Activated T-helper 1 cell treated with anti-CD3 and anti-CD28 coated beads, Interleukin-12 subunit alpha, Interleukin-12 subunit beta, Interleukin-2, Interleukin-4 antibody, amounts not matched to agents 30 ng/mL and 10 ng/mL and 1 ng/mL, durations not matched to agents 14 hours and 24 hours and 36 hours (primary cell): ENCODE data around the gene IL19. TPM values are rescaled to one million over a fixed set of nuclear protein-coding genes. Genes with fewer than 3 reads are reported as not detected.
A peak's percentile ranks its signal among the peaks of the same experiment; 100 is the strongest.

Experiments
- DNase-seq: peaks from one replicate; pipeline ENCODE4 v3.0.0; 2021; ENCODE audit warnings: low spot score
- H3K27ac Mint-ChIP-seq: one replicate; pipeline ENCODE4 v1.8.0; 2021; ENCODE audit warnings: mild to moderate bottlenecking, mixed read lengths
- H3K27me3 Mint-ChIP-seq: one replicate; pipeline ENCODE4 v1.8.0; 2022; ENCODE audit warnings: mild to moderate bottlenecking, moderate library complexity, mixed read lengths; ENCODE audit not compliant: insufficient read depth
- H3K36me3 Mint-ChIP-seq: one replicate; pipeline ENCODE4 v1.8.0; 2021; ENCODE audit warnings: low read depth, mixed read lengths
- H3K4me1 Mint-ChIP-seq: one replicate; pipeline ENCODE4 v1.8.0; 2021; ENCODE audit warnings: low read depth, mixed read lengths
- H3K4me3 Mint-ChIP-seq: one replicate; pipeline ENCODE4 v1.8.0; 2021; ENCODE audit warnings: mild to moderate bottlenecking, moderate library complexity, mixed read lengths
- H3K9me3 Mint-ChIP-seq: one replicate; pipeline ENCODE4 v1.8.0; 2021; ENCODE audit warnings: mixed read lengths
- intact Hi-C: fragments of 100-400 bp; cut with micrococcal nuclease; formaldehyde crosslinking; loops from one replicate; pipeline ENCODE4 v1.15.1; 2024
- total RNA-seq: library from RNA; stranded (reverse); gene quantifications from 2 replicates; pipeline ENCODE4 v1.2.3, GENCODE V29; 2022

IL19 gene
- total RNA-seq, 1 donor from 2014 or later: not detected

DNA sequence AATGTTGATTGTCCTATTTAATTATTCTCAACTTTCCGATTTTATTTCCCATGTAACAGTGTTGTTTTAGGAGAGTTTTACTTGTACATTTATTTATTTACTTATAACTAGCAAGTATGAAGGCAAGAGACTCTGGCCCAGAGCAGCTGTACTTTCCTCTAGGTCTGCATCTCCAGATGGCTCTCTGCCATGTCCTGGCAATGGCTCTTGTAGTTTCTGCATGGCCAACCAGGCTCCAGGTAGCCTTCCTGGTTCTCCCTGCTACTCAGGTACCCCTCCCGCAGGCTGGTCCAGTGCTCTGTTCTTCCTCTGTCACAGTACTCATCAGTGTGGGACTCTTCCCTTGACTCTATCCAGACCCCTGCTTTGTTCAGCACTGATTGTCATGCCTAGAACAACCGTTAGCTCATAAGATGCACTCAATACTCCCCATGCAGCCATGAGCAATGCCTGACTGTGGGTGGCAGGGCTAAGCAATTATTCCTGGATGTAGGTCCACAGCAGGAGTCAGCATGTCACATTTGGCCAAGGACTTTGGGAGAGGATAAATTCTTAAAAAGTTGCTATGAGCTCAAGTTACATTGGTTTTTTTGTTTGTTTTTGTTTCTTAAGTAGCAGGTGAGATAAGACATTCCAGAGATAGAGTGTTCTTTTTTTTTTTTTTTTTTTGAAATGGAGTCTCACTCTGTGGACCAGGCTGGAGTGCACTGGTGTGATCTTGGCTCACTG, 84.0 kb downstream of the IL19 start:
- no peak for DNase-seq
- Mint-ChIP-seq H3K4me1 (peaks cover 14% of the 10 kb centered on the region), H3K4me3 (no peak overlapping the region), H3K27ac (no peak overlapping the region), H3K9me3 (peaks cover 15% of the 10 kb centered on the region), H3K36me3 (no peaks in the 10 kb centered on the region), H3K27me3 (peaks cover 40% of the 10 kb centered on the region)
- intact Hi-C loops: no loop called here

DNA sequence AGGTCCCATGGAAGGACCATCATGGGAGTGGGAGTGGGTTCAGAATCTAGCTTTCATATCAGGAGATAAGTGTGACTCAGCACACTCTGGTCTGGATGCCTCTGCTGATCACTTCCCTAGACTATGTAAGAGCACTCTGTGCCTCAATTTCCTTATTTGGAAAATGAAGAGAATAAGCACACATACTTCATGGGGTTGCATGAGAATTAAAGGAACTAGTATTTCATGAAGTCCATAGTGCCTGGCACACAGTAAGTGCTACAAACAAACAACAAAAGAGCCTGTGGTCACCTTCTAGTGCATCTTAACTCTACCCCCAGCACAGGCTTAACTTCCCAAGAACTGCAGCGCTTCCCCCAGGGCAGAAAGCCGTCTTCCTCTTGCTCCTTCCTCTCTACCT, 85.3 kb downstream of the IL19 start:
- no peak overlapping the region for H3K27ac Mint-ChIP-seq
- no peak overlapping the region for H3K4me3 Mint-ChIP-seq
- peaks cover 14% of the 10 kb centered on the region for H3K4me1 Mint-ChIP-seq
- peaks cover 15% of the 10 kb centered on the region for H3K9me3 Mint-ChIP-seq
- peaks cover 30% of the 10 kb centered on the region for H3K27me3 Mint-ChIP-seq
- intact Hi-C loops: no loop called here
- DNase-seq: no peak
- H3K36me3 Mint-ChIP-seq: peaks cover 4% of the 10 kb centered on the region

DNA sequence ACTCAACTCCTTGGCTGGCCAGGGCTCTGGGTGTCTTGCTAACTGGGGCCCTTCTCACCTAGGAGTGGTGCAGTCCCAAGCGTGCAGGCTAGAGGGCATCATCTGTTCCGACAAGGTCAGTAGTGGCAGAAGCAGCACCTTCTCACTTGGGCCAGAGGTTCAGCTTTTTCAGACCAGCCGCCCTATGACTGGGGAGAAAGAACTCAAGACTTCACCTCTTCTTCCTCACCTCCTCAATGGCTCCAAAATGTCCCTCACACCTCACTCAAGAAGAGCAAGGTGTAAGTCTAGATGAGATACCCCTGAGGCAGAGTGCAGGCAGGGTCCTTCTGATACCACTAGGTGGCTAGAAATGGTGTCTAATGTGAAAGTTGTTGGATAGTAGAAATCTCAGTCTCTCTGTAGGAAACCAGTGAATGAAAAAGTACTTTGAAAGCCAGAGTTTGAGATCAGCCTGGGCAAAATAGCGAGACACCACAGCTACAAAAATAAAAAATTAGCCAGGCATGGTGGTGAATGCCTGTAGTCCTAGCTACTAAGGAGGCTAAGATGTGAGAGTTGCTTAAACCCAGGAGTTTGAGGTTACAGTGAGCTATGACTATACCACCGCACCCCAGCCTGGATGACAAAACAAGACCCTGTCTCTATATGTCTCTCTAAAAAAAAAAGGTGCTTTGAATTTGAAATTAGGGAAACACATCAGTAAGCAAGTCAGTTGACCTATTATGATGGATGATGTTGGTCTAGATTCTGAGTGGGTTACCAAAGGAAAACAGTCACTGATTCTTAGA, 86.3 kb downstream of the IL19 start:
- Mint-ChIP-seq H3K9me3 (peaks cover 11% of the 10 kb centered on the region), H3K4me1 (peaks cover 14% of the 10 kb centered on the region), H3K27me3 (peaks cover 28% of the 10 kb centered on the region), H3K36me3 (peaks cover 5% of the 10 kb centered on the region), H3K27ac (no peak overlapping the region), H3K4me3 (no peak overlapping the region)
- no peak for DNase-seq
- intact Hi-C loops: no loop called here

DNA sequence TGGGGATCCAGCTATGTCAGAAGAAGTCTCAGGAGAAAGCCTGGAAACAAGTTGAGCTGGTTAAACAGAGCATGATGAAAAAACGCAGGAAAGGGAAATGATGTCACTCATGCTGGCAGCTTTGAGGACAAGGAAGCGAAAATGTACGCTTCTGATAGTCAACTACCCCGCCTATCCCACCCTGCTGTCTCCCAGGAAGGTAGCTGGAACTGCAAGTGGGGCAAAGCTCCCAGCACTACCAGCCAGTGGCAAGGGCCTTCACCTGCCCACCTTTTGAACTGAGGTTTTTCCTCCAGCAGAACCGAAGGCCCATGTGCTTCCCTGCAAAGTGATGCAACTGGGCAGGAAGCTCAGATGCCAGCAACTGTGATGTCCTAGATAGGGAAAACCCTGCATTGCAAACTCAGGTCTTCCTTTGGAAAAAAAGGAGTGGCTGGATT, 88.5 kb downstream of the IL19 start:
- H3K4me3 Mint-ChIP-seq: no peak overlapping the region
- no peaks in the 10 kb centered on the region for H3K9me3 Mint-ChIP-seq
- intact Hi-C loops: no loop called here
- peaks cover 31% of the 10 kb centered on the region for H3K27me3 Mint-ChIP-seq
- peaks cover 5% of the 10 kb centered on the region for H3K36me3 Mint-ChIP-seq
- no peak overlapping the region for H3K27ac Mint-ChIP-seq
- peaks cover 14% of the 10 kb centered on the region for H3K4me1 Mint-ChIP-seq
- no peak for DNase-seq

DNA sequence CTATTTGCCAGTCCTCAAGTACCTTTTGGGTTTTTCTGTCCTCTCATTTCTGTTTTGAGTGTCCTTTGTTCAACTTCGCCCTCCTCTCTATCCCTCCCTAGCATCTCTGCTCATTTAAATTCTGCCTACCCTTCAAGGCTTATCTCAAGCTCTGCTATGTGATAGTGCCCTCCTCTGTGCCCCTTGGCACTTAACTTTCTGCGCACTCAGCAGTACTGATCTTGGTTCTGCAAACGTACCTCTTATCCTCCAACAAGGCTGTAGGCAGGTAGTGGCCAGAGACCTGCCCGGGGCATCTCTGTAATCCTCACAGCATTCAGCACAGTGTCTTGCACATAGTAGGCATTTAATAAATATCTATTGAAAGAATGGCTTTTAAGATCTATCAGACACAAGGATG, 89.6 kb downstream of the IL19 start:
- Mint-ChIP-seq H3K36me3 (peaks cover 5% of the 10 kb centered on the region), H3K4me3 (no peak overlapping the region), H3K27ac (no peak overlapping the region), H3K4me1 (peaks cover 19% of the 10 kb centered on the region), H3K9me3 (no peaks in the 10 kb centered on the region), H3K27me3 (peaks cover 28% of the 10 kb centered on the region)
- intact Hi-C loops: no loop called here
- no peak for DNase-seq

DNA sequence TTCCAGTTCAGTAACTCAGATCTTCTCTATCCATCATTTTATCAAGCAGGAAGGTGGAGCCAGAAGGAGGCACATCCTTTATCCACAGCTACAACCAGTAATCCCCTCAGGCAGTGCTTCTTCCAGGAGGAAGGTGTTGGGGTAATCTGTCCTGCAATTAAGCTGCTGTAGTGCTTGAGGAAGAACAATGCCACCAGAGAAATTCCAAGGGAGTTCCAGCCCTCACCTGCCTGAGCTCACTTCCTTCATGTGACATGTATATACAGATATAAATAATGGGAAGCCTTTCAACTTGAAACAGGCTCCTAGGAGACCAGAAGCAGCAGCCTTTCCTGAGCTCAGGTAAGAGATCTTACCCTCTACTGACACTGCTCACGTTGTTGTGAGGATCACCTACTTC, 92.7 kb downstream of the IL19 start:
- DNase-seq: no peak
- Mint-ChIP-seq H3K36me3 (peaks cover 5% of the 10 kb centered on the region), H3K9me3 (no peaks in the 10 kb centered on the region), H3K4me3 (no peak overlapping the region), H3K27me3 (peaks cover 35% of the 10 kb centered on the region), H3K4me1 (peaks cover 12% of the 10 kb centered on the region), H3K27ac (no peak overlapping the region)
- intact Hi-C loops: no loop called here

DNA sequence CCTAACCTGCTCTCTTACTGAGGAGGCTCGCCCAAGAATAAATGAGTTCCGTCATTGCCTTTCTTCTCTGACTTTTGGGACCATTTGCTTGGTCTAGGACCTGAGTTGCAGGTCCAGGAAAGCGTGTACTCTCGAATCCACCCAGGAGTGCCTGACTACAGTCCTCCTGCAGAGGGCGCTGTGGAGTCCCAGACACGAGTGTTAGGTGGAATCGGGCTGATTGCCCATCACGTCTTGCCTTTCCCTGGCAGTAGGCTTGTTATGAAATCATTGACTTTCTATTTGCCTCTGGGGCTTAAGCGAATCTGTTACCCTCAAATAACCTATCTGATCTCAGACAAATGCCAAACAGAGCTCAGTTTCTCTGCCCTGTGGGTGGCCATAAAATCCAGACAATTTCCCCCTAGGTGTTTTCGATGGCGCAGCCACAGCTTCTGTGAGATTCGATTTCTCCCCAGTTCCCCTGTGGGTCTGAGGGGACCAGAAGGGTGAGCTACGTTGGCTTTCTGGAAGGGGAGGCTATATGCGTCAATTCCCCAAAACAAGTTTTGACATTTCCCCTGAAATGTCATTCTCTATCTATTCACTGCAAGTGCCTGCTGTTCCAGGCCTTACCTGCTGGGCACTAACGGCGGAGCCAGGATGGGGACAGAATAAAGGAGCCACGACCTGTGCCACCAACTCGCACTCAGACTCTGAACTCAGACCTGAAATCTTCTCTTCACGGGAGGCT, 94.5 kb downstream of the IL19 start, which contains the start of gene IL20:
IL20 (plus strand) TSS at position 685 of the 733 bp plus-strand sequence. CDS start 230 bp downstream, outside the sequence.
- Mint-ChIP-seq H3K27ac (no peak within 1 kb of the TSS), H3K4me1 (peaks cover 7% of the 10 kb centered on the region), H3K27me3 (peaks cover 39% of the 10 kb centered on the region), H3K4me3 (no peak within 1 kb of the TSS), H3K9me3 (no peaks in the 10 kb centered on the region), H3K36me3 (peaks cover 4% of the 10 kb centered on the region)
- DNase-seq: peak; percentile 68
- intact Hi-C loops: loop anchor here (1.0 to 2.0 kb wide), 3 partner anchors 47 to 138 kb away; no protein-coding TSS in a partner anchor

DNA sequence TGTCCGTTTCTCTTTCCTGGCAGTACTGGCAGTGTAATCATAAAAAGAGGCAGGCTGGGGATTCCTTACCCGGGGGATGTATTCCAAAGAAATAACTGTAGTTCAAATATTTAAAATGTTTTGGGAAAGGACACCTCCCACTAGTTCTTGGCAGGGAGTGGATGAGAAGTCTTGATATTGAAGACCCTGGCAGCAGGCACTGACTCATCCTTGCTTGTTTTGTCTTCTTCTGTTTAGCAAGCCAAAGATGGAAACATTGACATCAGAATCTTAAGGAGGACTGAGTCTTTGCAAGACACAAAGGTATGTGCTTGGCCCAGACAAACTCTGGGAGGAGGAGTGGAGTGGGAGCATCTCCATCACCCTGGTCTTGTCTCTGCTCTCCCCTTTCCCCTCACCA, 95.5 kb downstream of the IL19 start:
- Mint-ChIP-seq H3K27ac (no peak overlapping the region), H3K36me3 (peaks cover 2% of the 10 kb centered on the region), H3K4me3 (no peak overlapping the region), H3K27me3 (peaks cover 35% of the 10 kb centered on the region), H3K4me1 (peaks cover 7% of the 10 kb centered on the region), H3K9me3 (no peaks in the 10 kb centered on the region)
- DNase-seq: no peak
- intact Hi-C loops: no loop called here

DNA sequence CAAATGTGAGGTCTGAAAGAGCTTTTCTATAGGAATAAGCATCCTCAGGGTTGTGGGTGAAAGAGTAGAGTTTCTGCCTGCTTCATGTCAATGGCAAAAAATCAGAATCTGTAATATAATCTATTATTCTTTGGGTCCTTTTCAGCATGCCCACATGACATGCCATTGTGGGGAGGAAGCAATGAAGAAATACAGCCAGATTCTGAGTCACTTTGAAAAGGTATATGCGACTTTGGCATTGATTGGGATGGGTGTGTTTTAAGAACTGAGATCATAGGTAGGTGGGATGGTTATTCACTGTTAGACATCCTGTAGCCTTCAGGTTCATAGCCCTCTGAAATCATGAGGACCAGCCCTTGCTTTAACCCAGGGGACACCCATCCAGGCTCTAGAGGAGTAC, 96.7 kb downstream of the IL19 start:
- intact Hi-C loops: no loop called here
- Mint-ChIP-seq H3K4me3 (no peak overlapping the region), H3K27me3 (peaks cover 26% of the 10 kb centered on the region), H3K9me3 (peaks cover 7% of the 10 kb centered on the region), H3K36me3 (no peaks in the 10 kb centered on the region), H3K27ac (no peak overlapping the region), H3K4me1 (peaks cover 7% of the 10 kb centered on the region)
- no peak for DNase-seq

DNA sequence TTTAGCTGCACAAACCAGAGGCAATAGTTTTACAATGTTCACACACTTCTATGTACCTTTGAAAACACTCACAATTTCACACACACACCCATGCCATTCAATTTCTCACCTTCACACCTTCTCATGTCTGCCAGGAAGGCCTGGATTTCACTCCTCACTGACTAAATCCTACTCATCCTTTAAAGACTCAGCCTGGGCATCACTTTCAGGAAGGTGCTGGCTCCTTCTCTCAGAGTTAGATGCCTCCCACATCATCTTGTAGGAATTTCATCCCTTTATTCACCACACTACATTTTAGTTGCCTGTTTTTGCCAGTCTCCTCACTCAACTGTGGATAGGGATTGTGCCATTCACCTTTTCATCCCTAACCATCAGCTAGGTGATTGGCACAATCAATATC, 97.1 kb downstream of the IL19 start:
- no peak for DNase-seq
- intact Hi-C loops: no loop called here
- no peak overlapping the region for H3K27ac Mint-ChIP-seq

DNA sequence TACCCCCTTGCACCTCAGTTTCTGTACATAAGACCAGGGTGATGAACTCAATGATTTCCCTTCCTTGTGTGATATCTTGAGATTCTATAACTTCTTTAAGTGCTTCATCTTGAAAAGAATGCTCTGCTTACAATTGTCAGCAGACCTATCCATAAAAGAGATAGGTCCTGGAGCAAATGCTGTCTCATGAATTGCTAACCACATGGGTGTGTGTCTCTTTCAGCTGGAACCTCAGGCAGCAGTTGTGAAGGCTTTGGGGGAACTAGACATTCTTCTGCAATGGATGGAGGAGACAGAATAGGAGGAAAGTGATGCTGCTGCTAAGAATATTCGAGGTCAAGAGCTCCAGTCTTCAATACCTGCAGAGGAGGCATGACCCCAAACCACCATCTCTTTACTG, 97.7 kb downstream of the IL19 start:
- intact Hi-C loops: no loop called here

More for the DNA sequence above, 97.1 kb downstream of the IL19 start:
- H3K36me3 Mint-ChIP-seq: no peaks in the 10 kb centered on the region
- H3K9me3 Mint-ChIP-seq: peaks cover 12% of the 10 kb centered on the region
- peaks cover 23% of the 10 kb centered on the region for H3K27me3 Mint-ChIP-seq
- peaks cover 7% of the 10 kb centered on the region for H3K4me1 Mint-ChIP-seq
- no peak overlapping the region for H3K4me3 Mint-ChIP-seq

DNA sequence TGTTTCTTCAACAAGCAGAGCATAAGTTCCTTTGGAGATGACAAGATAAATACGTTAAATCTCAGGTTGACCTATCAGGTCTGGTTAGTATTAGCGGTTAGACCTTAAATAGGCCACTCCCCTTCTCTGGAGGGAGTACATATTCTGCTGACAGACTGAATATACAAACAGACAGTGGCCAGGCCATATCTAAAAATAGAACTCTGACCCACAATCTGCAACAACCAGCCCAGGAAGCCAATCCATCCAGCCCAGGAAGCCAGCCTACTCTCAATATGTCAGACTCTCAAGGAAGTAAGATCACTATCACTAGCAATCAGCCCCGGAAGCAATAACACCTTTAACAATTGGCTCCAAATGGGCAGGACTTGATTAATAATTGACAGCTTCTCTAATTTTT, 101.6 kb downstream of the IL19 start:
- no peak overlapping the region for H3K4me3 Mint-ChIP-seq
- H3K9me3 Mint-ChIP-seq: peaks cover 43% of the 10 kb centered on the region
- peaks cover 7% of the 10 kb centered on the region for H3K4me1 Mint-ChIP-seq
- H3K27me3 Mint-ChIP-seq: peaks cover 17% of the 10 kb centered on the region
- DNase-seq: no peak
- intact Hi-C loops: no loop called here
- H3K27ac Mint-ChIP-seq: no peak overlapping the region
- H3K36me3 Mint-ChIP-seq: peaks cover 5% of the 10 kb centered on the region

More for the DNA sequence above, 97.7 kb downstream of the IL19 start:
- no peak overlapping the region for H3K4me3 Mint-ChIP-seq
- H3K27ac Mint-ChIP-seq: no peak overlapping the region
- peaks cover 10% of the 10 kb centered on the region for H3K4me1 Mint-ChIP-seq
- no peaks in the 10 kb centered on the region for H3K36me3 Mint-ChIP-seq
- peaks cover 18% of the 10 kb centered on the region for H3K9me3 Mint-ChIP-seq
- DNase-seq: no peak
- H3K27me3 Mint-ChIP-seq: peaks cover 17% of the 10 kb centered on the region
